Epithelial cell of prostate (primary cell): ENCODE data around the gene GREB1L.
"Not testable (repeated sequence)": the region's sequence is repeated elsewhere in the genome, so short reads cannot be mapped to it uniquely, and the experiment has no call there.

ENCODE experiments used
- DNase-seq: peaks from one replicate; pipeline ENCODE4 v3.0.0-alpha.2; 2011; ENCODE audit warnings: low read depth, low spot score
- H3K27ac ChIP-seq: fragments of 450-650 bp; 2 replicates; pipeline ENCODE4 v1.5.1; 2017; ENCODE audit warnings: mild to moderate bottlenecking

Gene GREB1L

GRCh38 chr18:21242141-21242779 lies at the start of gene GREB1L:
GREB1L (plus strand) TSS chr18:21242232; CDS start chr18:21383519, 141,287 bp downstream.
- no peak within 1 kb of the TSS for H3K27ac ChIP-seq
- DNase-seq, result no peak

- H3K27ac ChIP-seq, result no peak overlapping the region
- no peak for DNase-seq
Observed at GRCh38 chr18:21192308-21192624, 49.8 kb upstream of the GREB1L start.

- H3K27ac ChIP-seq, result no peak overlapping the region
- DNase-seq, result no peak
Observed at GRCh38 chr18:21194871-21195771, 46.9 kb upstream of the GREB1L start.

GRCh38 chr18:21196426-21196825 lies 45.6 kb upstream of the GREB1L start:
- no peak for DNase-seq

GRCh38 chr18:21203126-21203525 lies 38.9 kb upstream of the GREB1L start:
- H3K27ac ChIP-seq, result no peak overlapping the region

More at GRCh38 chr18:21196426-21196825, 45.6 kb upstream of the GREB1L start:
- no peak overlapping the region for H3K27ac ChIP-seq

GRCh38 chr18:21203542-21204241 lies 38.3 kb upstream of the GREB1L start:
- DNase-seq, result no peak
- no peak overlapping the region for H3K27ac ChIP-seq

More at GRCh38 chr18:21203126-21203525, 38.9 kb upstream of the GREB1L start:
- no peak for DNase-seq

- H3K27ac ChIP-seq, result no peak overlapping the region
- DNase-seq, result no peak
Observed at GRCh38 chr18:21205695-21206094, 36.3 kb upstream of the GREB1L start.

GRCh38 chr18:21210278-21210677 lies 31.8 kb upstream of the GREB1L start:
- no peak for DNase-seq
- H3K27ac ChIP-seq, result no peak overlapping the region

GRCh38 chr18:21210784-21211183 lies 31.2 kb upstream of the GREB1L start:
- no peak for DNase-seq
- H3K27ac ChIP-seq, result no peak overlapping the region

- H3K27ac ChIP-seq, DNase-seq: not testable (repeated sequence)
Observed at GRCh38 chr18:21214409-21214808, 27.6 kb upstream of the GREB1L start.

GRCh38 chr18:21215490-21215889 lies 26.5 kb upstream of the GREB1L start:
- DNase-seq, result no peak
- H3K27ac ChIP-seq, result no peak overlapping the region

GRCh38 chr18:21218862-21219261 lies 23.2 kb upstream of the GREB1L start:
- DNase-seq, result no peak
- no peak overlapping the region for H3K27ac ChIP-seq

GRCh38 chr18:21230436-21230835 lies 11.6 kb upstream of the GREB1L start:
- no peak for DNase-seq
- no peak overlapping the region for H3K27ac ChIP-seq

- H3K27ac ChIP-seq, result no peak overlapping the region
- no peak for DNase-seq
Observed at GRCh38 chr18:21241301-21242048, 557 bp upstream of the GREB1L start.

- H3K27ac ChIP-seq, result no peak overlapping the region
- no peak for DNase-seq
Observed at GRCh38 chr18:21242780-21243401, 859 bp downstream of the GREB1L start.

GRCh38 chr18:21254576-21254975 lies 12.5 kb downstream of the GREB1L start:
- no peak overlapping the region for H3K27ac ChIP-seq
- DNase-seq, result no peak

- no peak overlapping the region for H3K27ac ChIP-seq
- DNase-seq, result no peak
Observed at GRCh38 chr18:21255211-21255610, 13.2 kb downstream of the GREB1L start.

GRCh38 chr18:21257386-21257785 lies 15.4 kb downstream of the GREB1L start:
- no peak overlapping the region for H3K27ac ChIP-seq
- DNase-seq, result no peak

GRCh38 chr18:21260621-21261020 lies 18.6 kb downstream of the GREB1L start:
- H3K27ac ChIP-seq, result no peak overlapping the region
- DNase-seq, result no peak

GRCh38 chr18:21261352-21261751 lies 19.3 kb downstream of the GREB1L start:
- DNase-seq, result no peak
- H3K27ac ChIP-seq, result no peak overlapping the region
